ENCODE measurements around the gene DMRTC2.
"Not testable (repeated sequence)": the region's sequence is repeated elsewhere in the genome, so short reads cannot be mapped to it uniquely, and the experiment has no call there.

Gene DMRTC2

GRCh38 chr19:41871573-41872383, 26.9 kb downstream of the DMRTC2 start:
- TF ChIP-seq CTCF (IDR thresholded peaks at IDR 0.05; ENCODE audit: low read depth, low read length), result no peak
- H3K4me3 ChIP-seq (ENCODE audit: low read depth, low read length), result no peak overlapping the region
- DNase-seq (ENCODE audit: low read depth, low spot score), result no peak
- in situ Hi-C loops (cut with HindIII; ENCODE audit: low sequenced_read_pairs), result no loop called here

- no peak for TF ChIP-seq CTCF (IDR thresholded peaks at IDR 0.05; ENCODE audit: low read depth, low read length)
- no peak for DNase-seq (ENCODE audit: low read depth, low spot score)
- in situ Hi-C loops (cut with HindIII; ENCODE audit: low sequenced_read_pairs), result no loop called here
- no peak overlapping the region for H3K4me3 ChIP-seq (ENCODE audit: low read depth, low read length)
Observed at GRCh38 chr19:41872384-41872774, 27.5 kb downstream of the DMRTC2 start.

GRCh38 chr19:41872775-41873647, 28.2 kb downstream of the DMRTC2 start:
- no peak overlapping the region for H3K4me3 ChIP-seq (ENCODE audit: low read depth, low read length)
- in situ Hi-C loops (cut with HindIII; ENCODE audit: low sequenced_read_pairs), result no loop called here
- peak; percentile 64 for DNase-seq (ENCODE audit: low read depth, low spot score)
- TF ChIP-seq CTCF (IDR thresholded peaks at IDR 0.05; ENCODE audit: low read depth, low read length), result peak; percentile 82

GRCh38 chr19:41875973-41876372, 31.1 kb downstream of the DMRTC2 start:
- DNase-seq (ENCODE audit: low read depth, low spot score); H3K4me3 ChIP-seq (ENCODE audit: low read depth, low read length); in situ Hi-C loops (cut with HindIII; ENCODE audit: low sequenced_read_pairs): not testable (repeated sequence)

- in situ Hi-C loops (cut with HindIII; ENCODE audit: low sequenced_read_pairs), result no loop called here
- H3K4me3 ChIP-seq (ENCODE audit: low read depth, low read length), result no peak within 1 kb of the TSS
- no peak for DNase-seq (ENCODE audit: low read depth, low spot score)
- TF ChIP-seq CTCF (IDR thresholded peaks at IDR 0.05; ENCODE audit: low read depth, low read length), result no peak
Observed at GRCh38 chr19:41876847-41877832, 32.3 kb downstream of the DMRTC2 start, which contains the start of gene CD79A. Gene CD79A, plus strand, starts transcription at chr19:41877279. Its CDS starts 26 bp downstream, at chr19:41877305.

GRCh38 chr19:41877916-41878905, 33.4 kb downstream of the DMRTC2 start:
- in situ Hi-C loops (cut with HindIII; ENCODE audit: low sequenced_read_pairs), result no loop called here
- H3K4me3 ChIP-seq (ENCODE audit: low read depth, low read length), result no peak overlapping the region
- no peak for DNase-seq (ENCODE audit: low read depth, low spot score)
- TF ChIP-seq CTCF (IDR thresholded peaks at IDR 0.05; ENCODE audit: low read depth, low read length), result no peak

All from astrocyte of the spinal cord (primary cell).